ENCODE measurements around the gene GSTCD. TPM values are rescaled to one million over a fixed set of nuclear protein-coding genes. Genes with fewer than 3 reads are reported as not detected.
"Not testable (repeated sequence)": the region's sequence is repeated elsewhere in the genome, so short reads cannot be mapped to it uniquely, and the experiment has no call there.

The GSTCD gene
- polyA plus RNA-seq, 3 donors = 0.95 to 2.9 (median 2.2) TPM

GRCh38 chr4:105784761-105785160, 76.2 kb downstream of the GSTCD start:
- WGBS, 3 donors = 92 to 95% (median 95%) methylated on average over 2 of the region's 2 CpGs

GRCh38 chr4:105785792-105786191, 77.2 kb downstream of the GSTCD start:
- H3K27ac ChIP-seq (ENCODE audit: low read depth, low read length) = no peak overlapping the region

More at GRCh38 chr4:105784761-105785160, 76.2 kb downstream of the GSTCD start:
- H3K27ac ChIP-seq (ENCODE audit: low read depth, low read length) = no peak overlapping the region

DNA sequence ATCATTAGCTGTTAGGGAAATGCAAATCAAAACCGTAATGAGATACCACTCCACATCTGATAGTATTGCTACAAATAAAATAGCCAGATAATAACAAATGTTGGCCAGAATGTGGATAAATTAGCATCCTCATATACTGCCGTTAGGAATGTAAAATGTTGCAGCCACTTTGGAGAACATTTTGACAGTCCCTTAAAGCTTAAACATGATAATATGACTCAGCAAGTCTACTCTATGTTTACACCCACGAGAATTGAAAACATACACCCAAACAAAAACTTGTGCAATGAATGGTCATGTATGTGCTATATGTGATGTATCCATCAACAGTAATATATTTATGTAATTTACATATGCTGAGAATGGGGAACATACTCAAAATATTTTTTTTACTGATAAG, 78.2 kb downstream of the GSTCD start:
- no peak overlapping the region for H3K27ac ChIP-seq (ENCODE audit: low read depth, low read length)
- 90 to 95% (median 90%) methylated on average over 3 of the region's 3 CpGs for WGBS, 3 donors

DNA sequence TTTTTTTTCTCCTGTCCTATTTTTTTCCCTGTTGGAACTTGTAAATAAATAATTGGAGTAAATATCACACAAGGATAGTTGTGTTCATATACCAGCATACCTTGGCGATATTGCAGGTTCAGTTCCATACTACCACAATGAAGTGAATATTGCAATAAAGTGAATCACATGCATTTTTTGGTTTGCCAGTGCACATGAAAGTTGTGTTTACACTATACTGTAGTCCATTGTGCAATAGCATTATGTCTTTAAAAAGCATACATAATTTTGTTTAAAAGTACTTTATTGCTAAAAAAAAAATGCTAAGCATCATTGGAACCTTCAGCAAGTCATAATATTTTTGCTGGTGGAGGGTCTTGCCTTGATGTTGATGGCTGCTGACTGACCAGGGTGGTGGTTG, 88.6 kb downstream of the GSTCD start:
- no peak overlapping the region for H3K27ac ChIP-seq (ENCODE audit: low read depth, low read length)
- 96 to 100% (median 97%) methylated on average over 1 of the region's 1 CpG for WGBS, 3 donors

GRCh38 chr4:105805501-105806120, 97.0 kb downstream of the GSTCD start:
- 61 to 97% (median 92%) methylated on average over 1 of the region's 1 CpG for WGBS, 3 donors
- no peak overlapping the region for H3K27ac ChIP-seq (ENCODE audit: low read depth, low read length)

GRCh38 chr4:105807496-105807895, 98.9 kb downstream of the GSTCD start:
- WGBS, 3 donors = 85 to 95% (median 94%) methylated on average over 2 of the region's 2 CpGs
- H3K27ac ChIP-seq (ENCODE audit: low read depth, low read length) = no peak overlapping the region

GRCh38 chr4:105808030-105808749, 99.6 kb downstream of the GSTCD start:
- 72 to 89% (median 73%) methylated on average over 3 of the region's 3 CpGs for WGBS, 3 donors
- H3K27ac ChIP-seq (ENCODE audit: low read depth, low read length) = no peak overlapping the region

DNA sequence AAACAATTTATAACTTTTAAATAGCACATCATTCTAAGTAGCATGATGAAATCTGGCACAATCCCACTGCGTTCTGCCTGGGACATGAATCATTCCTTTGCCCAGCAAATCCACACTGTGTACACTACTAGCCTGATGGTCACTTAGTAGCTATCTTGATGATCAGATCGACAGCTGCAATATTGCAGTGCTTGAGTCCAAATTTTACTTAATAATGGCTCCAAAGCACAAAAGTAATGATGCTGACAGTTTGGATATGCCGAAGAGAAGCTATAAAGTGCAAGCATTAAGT, 100.1 kb downstream of the GSTCD start:
- no peak overlapping the region for H3K27ac ChIP-seq (ENCODE audit: low read depth, low read length)
- 73 to 75% (median 73%) methylated on average over 3 of the region's 3 CpGs for WGBS, 3 donors

DNA sequence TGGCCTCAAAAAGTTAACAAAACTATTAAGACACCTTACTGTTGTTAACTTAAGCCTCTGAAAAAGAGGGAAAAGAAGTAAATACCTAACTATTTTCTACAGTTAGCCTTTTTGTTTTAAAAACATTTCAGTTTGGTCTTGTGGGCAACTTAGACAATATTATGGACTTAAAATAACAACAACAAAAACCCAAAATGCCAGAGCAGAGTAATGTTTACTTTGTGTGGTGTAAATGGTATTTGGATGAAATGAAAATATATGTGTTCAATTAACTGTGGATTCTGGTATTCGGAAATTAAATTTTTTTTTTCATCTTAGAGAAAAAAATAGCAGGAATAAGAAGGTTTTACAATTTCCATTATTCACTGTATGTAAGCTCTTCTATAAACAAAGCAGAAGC, 107.1 kb downstream of the GSTCD start:
- H3K27ac ChIP-seq (ENCODE audit: low read depth, low read length) = no peak overlapping the region
- WGBS, 3 donors = 94 to 98% (median 95%) methylated on average over 1 of the region's 1 CpG

DNA sequence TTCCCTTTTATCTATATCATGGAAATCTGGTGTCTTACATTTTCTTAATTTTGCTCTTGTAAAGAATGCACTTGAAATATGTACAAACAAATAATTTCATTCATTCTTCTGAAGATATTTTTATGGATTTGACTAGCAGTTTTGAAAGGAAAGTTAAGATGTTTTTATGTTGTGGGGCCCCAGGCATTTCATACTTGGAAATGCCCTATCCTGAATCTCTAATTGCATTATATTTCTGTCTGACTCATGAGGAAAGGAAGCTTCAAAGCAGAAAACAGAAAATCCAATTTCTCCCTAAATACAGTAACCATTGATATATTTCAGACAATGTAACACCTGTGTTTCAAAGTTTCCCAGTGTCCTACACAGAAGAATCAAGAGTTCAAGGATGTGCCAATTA, 113.5 kb downstream of the GSTCD start:
- H3K27ac ChIP-seq (ENCODE audit: low read depth, low read length) = no peak overlapping the region

- no peak overlapping the region for H3K27ac ChIP-seq (ENCODE audit: low read depth, low read length)
- WGBS, 3 donors = 95 to 98% (median 96%) methylated on average over 2 of the region's 2 CpGs
These were observed 119.5 kb downstream of the GSTCD start for GRCh38 chr4:105828074-105828473.

DNA sequence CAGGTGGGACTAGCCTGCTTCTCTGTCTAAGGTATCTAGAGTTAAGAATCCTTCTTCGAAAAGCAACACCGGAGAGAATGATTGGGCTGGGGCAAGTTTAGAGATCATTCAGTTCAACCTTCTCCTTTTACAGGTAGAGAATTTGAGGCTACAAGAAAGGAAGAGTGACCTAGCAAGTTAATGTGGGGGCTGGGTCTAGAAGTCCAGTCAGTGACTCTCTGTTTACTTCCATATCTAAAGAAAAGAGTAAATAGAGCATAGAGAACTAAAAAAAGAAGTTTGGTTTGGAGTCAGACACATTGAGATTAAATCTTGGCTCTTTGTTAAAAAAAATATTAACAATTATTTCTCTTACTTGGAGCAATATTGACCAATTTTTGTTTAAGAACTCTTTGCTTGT, 122.6 kb downstream of the GSTCD start:
- 46 to 98% (median 94%) methylated on average over 2 of the region's 2 CpGs for WGBS, 3 donors
- no peak overlapping the region for H3K27ac ChIP-seq (ENCODE audit: low read depth, low read length)

GRCh38 chr4:105835177-105835576, 126.6 kb downstream of the GSTCD start:
- WGBS, 3 donors = 93 to 98% (median 94%) methylated on average over 6 of the region's 6 CpGs

GRCh38 chr4:105836537-105836936, 128.0 kb downstream of the GSTCD start:
- H3K27ac ChIP-seq (ENCODE audit: low read depth, low read length) = no peak overlapping the region
- 83 to 98% (median 95%) methylated on average over 3 of the region's 3 CpGs for whole genome bisulfite sequencing, 3 donors

More at GRCh38 chr4:105835177-105835576, 126.6 kb downstream of the GSTCD start:
- no peak overlapping the region for H3K27ac ChIP-seq (ENCODE audit: low read depth, low read length)

DNA sequence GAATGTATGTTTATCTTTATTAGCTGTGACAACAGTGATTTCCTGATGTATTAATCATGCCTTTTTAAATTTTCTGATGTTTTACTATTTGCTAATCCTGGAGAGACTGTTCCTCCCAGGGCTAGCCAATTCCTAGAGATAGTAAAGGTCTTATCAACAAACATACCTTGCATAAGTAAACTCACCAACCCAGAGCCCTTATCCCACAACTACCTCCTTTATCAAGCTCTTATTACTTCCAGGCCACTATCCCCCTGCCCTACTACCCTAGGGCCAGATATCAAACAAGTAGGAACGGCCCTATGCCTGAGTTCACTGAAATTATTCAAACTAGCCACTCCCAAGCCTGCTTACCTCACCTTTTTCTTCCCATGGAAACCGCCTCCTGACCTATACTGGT, 128.5 kb downstream of the GSTCD start:
- 62 to 94% (median 92%) methylated on average over 2 of the region's 2 CpGs for WGBS, 3 donors
- H3K27ac ChIP-seq (ENCODE audit: low read depth, low read length) = no peak overlapping the region

DNA sequence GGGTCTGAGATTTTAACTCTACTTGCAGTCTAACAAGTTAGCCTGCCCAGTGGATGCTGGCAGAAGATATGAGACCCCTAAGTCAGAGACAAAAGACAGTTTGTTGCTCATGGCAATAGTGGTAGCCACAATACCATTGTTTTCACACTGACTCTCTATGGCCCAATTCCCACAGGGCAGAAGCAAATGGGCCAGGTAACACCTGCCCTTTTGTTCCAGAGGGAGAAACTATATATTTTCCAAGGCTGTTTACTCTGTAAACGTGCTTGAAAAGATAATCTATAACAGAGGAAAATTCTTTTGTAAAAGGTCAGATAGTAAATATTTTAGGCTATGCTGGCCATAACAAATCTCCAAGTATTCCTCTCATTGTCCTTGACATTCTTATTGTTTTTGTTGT, 129.5 kb downstream of the GSTCD start:
- WGBS, 3 donors = 38 to 90% (median 82%) methylated on average over 1 of the region's 1 CpG
- no peak overlapping the region for H3K27ac ChIP-seq (ENCODE audit: low read depth, low read length)

GRCh38 chr4:105840426-105841174, 132.0 kb downstream of the GSTCD start:
- WGBS, 3 donors = 76 to 94% (median 87%) methylated on average over 5 of the region's 5 CpGs
- H3K27ac ChIP-seq (ENCODE audit: low read depth, low read length) = no peak overlapping the region

- WGBS, 3 donors = 89 to 91% (median 90%) methylated on average over 2 of the region's 2 CpGs
- no peak overlapping the region for H3K27ac ChIP-seq (ENCODE audit: low read depth, low read length)
These were observed 135.4 kb downstream of the GSTCD start for GRCh38 chr4:105843941-105844340.

GRCh38 chr4:105845559-105845958, 137.0 kb downstream of the GSTCD start:
- WGBS, 3 donors = 82 to 94% (median 87%) methylated on average over 3 of the region's 3 CpGs

DNA sequence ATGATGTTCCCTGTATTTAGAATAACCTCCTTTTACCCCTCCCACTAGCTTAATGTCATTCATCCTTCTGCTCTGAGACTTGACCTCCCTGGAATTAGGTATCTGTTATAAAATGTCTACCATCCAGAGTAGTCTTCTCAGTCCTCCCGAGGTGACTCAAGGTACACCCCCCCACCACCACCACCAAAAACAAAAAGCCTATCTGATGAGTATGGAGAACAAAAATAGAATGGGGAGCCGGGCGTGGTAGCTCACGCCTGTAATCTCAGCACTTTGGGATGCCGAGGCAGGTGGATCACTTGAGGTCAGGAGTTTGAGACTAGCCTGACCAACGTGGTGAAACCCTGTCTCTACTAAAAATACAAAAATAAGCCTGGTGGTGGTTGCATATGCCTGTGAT, 139.8 kb downstream of the GSTCD start:
- 91 to 95% (median 92%) methylated on average over 6 of the region's 6 CpGs for WGBS, 3 donors
- H3K27ac ChIP-seq (ENCODE audit: low read depth, low read length) = not testable (repeated sequence)

More at GRCh38 chr4:105845559-105845958, 137.0 kb downstream of the GSTCD start:
- H3K27ac ChIP-seq (ENCODE audit: low read depth, low read length) = no peak overlapping the region
